HFF-Myc (cell line): Measurements from ENCODE around the gene CDK11B.

Experiments used
- DNase-seq: peaks from one replicate; pipeline ENCODE4 v3.0.0-alpha.2; 2011; ENCODE audit warnings: low read depth; ENCODE audit errors: extremely low read depth
- H3K4me3 ChIP-seq: replicated peaks from 2 replicates; pipeline ENCODE4 v1.5.1; 2011; ENCODE audit warnings: low read depth, mild to moderate bottlenecking, control low read depth, low read length
- CTCF ChIP-seq: IDR thresholded peaks from 2 replicates; pipeline ENCODE4 v1.5.1; 2012; ENCODE audit warnings: mild to moderate bottlenecking, low read depth, low read length, control low read depth; ENCODE audit errors: missing control alignments

The CDK11B gene

GRCh38 chr1:1622788-1623094, 36.1 kb downstream of the CDK11B start:
- no peak overlapping the region for H3K4me3 ChIP-seq
- no peak for TF ChIP-seq CTCF
- no peak for DNase-seq

GRCh38 chr1:1622010-1622787, 36.6 kb downstream of the CDK11B start:
- no peak overlapping the region for H3K4me3 ChIP-seq
- TF ChIP-seq CTCF = no peak
- DNase-seq = no peak

- DNase-seq = no peak
- TF ChIP-seq CTCF = no peak
- no peak overlapping the region for H3K4me3 ChIP-seq
Measured at GRCh38 chr1:1621173-1622009, 37.4 kb downstream of the CDK11B start.

GRCh38 chr1:1620433-1621139, 38.2 kb downstream of the CDK11B start:
- H3K4me3 ChIP-seq = no peak overlapping the region
- no peak for TF ChIP-seq CTCF
- no peak for DNase-seq

- DNase-seq = no peak
- no peak overlapping the region for H3K4me3 ChIP-seq
- peak; percentile 35 for TF ChIP-seq CTCF
Measured at GRCh38 chr1:1619917-1620361, 38.9 kb downstream of the CDK11B start.

- no peak for TF ChIP-seq CTCF
- H3K4me3 ChIP-seq = no peak overlapping the region
Measured at GRCh38 chr1:1618396-1619068, 40.3 kb downstream of the CDK11B start.

More at GRCh38 chr1:1618396-1619068, 40.3 kb downstream of the CDK11B start:
- DNase-seq = no peak
